8988T (cell line): ENCODE results near the gene SPAAR.

Experiments used
- DNase-seq: peaks from one replicate; pipeline ENCODE4 v3.0.0; 2011

Gene SPAAR

DNA sequence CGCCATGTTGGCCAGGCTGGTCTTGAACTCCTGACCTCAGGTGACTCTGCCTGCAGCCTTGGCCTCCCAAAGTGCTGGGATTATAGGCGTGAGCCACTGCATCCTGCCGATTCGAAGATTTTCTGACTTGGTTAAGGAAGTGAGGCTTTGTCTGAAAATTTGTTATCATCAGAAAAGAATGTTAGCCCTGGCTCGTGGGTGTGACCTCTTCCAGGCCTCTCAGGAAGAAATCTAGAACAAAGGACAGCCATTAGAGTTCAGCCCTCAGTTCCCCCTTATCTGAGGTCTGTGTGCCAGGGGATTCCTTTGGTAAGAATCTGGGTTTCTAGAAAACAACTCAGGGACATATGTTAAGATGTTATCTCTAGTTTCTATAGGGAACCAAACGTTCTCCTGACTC lies 42.4 kb downstream of the SPAAR start:
- DNase-seq = no peak

GRCh38 chr9:35952526-35953191 lies 43.4 kb downstream of the SPAAR start:
- DNase-seq = no peak

DNA sequence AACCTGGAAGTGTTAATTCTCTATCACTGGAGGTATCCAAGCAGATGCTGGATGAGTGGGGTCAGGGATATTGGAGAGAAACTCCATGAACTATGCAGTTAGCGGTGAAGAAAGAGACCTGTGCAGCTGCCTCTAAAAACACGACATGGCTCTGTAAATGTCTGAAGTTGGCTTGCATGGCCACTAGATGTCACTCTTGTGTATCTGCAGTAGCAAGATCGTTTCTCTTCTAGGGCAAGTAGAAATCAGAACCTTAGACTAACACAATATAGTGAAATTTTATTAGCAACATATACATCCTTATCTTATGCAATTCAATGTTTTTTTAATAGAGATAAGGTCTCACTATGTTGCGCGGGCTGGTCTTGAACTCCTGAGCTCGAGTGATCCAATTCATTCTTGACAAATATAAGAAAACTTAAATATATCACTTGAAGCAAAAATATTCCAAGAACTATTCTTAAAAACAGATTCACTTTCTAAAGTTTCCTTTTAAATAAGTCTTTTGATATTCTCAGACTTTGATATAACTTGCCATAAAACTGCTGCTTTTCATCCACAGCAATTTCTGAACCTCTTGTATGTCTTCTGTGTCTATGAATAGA lies 45.8 kb downstream of the SPAAR start:
- DNase-seq = no peak

GRCh38 chr9:35956651-35957050 lies 47.4 kb downstream of the SPAAR start:
- no peak for DNase-seq

DNA sequence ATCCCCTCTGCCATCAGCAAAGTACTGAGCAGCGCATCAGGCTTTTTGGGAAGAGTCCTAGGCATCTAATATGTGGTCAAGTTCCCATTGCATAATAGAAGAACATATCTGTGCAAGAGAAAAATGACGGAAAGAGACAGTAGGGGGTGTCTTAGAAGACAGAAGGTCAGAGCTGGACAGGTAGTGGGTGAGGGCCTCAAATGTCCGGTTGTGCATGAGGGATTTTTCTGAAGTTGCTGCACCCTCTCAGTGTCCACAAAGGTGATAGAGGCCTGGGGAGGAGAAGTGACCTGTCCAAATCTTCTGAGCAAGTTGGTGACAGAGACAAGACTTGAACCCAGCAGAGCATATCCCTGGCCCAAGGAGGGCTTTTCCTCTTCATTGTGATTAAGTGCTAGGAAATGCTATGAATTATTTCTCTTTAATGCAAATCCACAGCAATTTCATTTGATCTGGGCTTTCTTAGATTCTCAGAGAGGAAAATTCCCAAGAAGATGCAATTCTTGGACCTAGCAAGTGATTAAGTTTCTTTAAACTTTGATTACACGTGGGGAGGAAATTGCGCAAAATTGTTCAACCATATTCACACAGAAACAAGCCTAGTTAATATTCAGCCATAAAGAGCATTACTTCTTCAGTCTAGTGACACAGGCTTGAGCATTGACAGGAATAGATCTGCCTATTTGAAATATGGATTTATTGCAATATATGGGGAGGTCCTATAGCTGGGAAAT lies 49.0 kb downstream of the SPAAR start, which contains the start of gene OR2S2:
TSS of gene OR2S2 (minus strand) at position 51 of the 734 bp plus-strand sequence. CDS start 56 bp downstream, outside the sequence.
- no peak for DNase-seq

GRCh38 chr9:35960039-35960655 lies 50.9 kb downstream of the SPAAR start:
- no peak for DNase-seq
